Ovary (tissue), 3 donors: ENCODE results near the gene FAM13C.

Source experiments
- POLR2A ChIP-seq: fragments of 450-650 bp; IDR thresholded peaks from one replicate; pipeline ENCODE4 v1.6.1; 2017; ENCODE audit warnings: antibody characterized with exemption, mild to moderate bottlenecking, moderate library complexity
- TF ChIP-seq, protein P1 (sequence below), 3 donors: fragments of 450-650 bp in 2 of 3; fragments of 200-600 bp in 1 of 3; IDR thresholded peaks; one replicate each; pipeline versions ENCODE4 v1.5.1 to v1.8.0; 2016 to 2022; ENCODE audit warnings: antibody characterized with exemption in 3 of 3, mild to moderate bottlenecking in 1 of 3
- donor health status: DM: no; HTN: no; CAD: no.

DNA sequence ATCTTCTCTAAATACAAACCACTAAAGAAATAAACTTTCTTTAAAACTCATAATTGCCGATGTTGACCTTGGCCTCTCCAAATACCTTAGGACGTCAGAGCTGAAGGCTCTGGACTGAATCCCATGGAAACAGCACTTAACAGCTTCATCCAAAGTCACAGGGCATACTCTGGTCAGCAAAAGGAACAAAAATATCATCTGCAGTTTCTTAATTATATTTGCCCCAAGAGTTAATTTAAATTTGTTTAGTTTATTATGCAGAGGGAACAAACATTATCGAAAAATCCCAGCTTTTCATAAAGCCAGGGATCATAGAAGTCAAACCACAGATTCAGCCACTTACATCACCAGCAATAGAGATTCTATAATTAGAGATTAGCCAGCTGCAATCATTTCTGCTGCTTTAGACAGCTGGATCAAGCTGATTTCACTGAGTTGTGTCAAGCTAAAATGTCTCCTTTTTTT, 20.5 kb upstream of the FAM13C start:
- TF ChIP-seq, protein P1, sequence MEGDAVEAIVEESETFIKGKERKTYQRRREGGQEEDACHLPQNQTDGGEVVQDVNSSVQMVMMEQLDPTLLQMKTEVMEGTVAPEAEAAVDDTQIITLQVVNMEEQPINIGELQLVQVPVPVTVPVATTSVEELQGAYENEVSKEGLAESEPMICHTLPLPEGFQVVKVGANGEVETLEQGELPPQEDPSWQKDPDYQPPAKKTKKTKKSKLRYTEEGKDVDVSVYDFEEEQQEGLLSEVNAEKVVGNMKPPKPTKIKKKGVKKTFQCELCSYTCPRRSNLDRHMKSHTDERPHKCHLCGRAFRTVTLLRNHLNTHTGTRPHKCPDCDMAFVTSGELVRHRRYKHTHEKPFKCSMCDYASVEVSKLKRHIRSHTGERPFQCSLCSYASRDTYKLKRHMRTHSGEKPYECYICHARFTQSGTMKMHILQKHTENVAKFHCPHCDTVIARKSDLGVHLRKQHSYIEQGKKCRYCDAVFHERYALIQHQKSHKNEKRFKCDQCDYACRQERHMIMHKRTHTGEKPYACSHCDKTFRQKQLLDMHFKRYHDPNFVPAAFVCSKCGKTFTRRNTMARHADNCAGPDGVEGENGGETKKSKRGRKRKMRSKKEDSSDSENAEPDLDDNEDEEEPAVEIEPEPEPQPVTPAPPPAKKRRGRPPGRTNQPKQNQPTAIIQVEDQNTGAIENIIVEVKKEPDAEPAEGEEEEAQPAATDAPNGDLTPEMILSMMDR (IDR thresholded peaks at IDR 0.05): no peak
- TF ChIP-seq POLR2A: no peak
